ENCODE measurements around the gene KLF16. TPM values are rescaled to one million over a fixed set of nuclear protein-coding genes. Genes with fewer than 3 reads are reported as not detected.

KLF16 gene
- total RNA-seq, 2 experiments from 2014 or later, result 21.5 to 21.8 TPM

GRCh38 chr19:1845642-1846041, 17.7 kb downstream of the KLF16 start:
- no peaks in the 10 kb centered on the region for H3K27me3 Mint-ChIP-seq
- H3K4me3 Mint-ChIP-seq, result no peak overlapping the region
- POLR2A ChIA-PET, result interaction anchor here (1.0 kb wide), 1 partner anchor 10 kb away, joined by 5 read pairs; no protein-coding TSS in a partner anchor
- no peaks in the 10 kb centered on the region for H3K9me3 Mint-ChIP-seq
- peaks cover 25% of the 10 kb centered on the region for H3K4me1 Mint-ChIP-seq
- no peak for ATAC-seq (ENCODE audit: low read depth)
- H3K36me3 Mint-ChIP-seq, result peaks cover 3% of the 10 kb centered on the region
- DNase-seq, result no peak
- no peak overlapping the region for H3K27ac Mint-ChIP-seq

GRCh38 chr19:1845125-1845515, 18.3 kb downstream of the KLF16 start:
- no peak overlapping the region for H3K27ac Mint-ChIP-seq
- POLR2A ChIA-PET, result no interaction called here
- no peak overlapping the region for H3K4me3 Mint-ChIP-seq
- peaks cover 3% of the 10 kb centered on the region for H3K36me3 Mint-ChIP-seq
- no peaks in the 10 kb centered on the region for H3K27me3 Mint-ChIP-seq
- H3K9me3 Mint-ChIP-seq, result no peaks in the 10 kb centered on the region
- peaks cover 24% of the 10 kb centered on the region for H3K4me1 Mint-ChIP-seq
- DNase-seq, result no peak
- no peak for ATAC-seq (ENCODE audit: low read depth)

DNA sequence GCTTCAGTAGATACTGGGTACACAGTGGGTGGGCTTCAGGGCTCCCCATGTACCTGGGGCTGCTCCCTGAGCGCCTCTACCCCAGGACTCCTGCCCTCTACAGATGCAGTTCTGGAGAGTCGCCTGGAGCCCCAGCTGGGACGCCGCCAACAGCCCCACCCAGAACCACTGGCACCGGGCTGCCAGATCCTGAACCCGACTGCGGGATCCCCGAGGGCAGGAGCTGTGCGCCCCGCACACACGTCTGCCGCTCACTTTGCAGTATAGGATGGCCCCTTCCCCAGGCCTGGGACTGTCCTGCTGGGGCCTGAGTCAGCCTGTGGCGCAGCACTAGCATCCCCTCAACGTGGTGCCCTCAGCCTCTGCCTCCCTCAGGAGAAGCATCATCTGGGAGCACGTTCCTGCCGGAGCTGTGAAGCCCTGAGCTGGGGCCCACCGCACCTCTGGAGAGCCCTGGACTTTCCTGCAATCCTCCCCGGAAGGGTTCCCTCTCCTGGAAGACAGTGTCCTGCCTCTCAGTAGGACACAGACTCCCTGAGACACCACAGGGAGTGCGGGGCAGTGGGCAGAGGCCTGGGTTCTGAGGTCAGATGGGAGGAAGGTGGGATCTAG, 18.8 kb downstream of the KLF16 start:
- Mint-ChIP-seq H3K27ac (no peak overlapping the region), H3K36me3 (peaks cover 3% of the 10 kb centered on the region), H3K9me3 (no peaks in the 10 kb centered on the region), H3K4me1 (peaks cover 20% of the 10 kb centered on the region), H3K4me3 (no peak overlapping the region), H3K27me3 (no peaks in the 10 kb centered on the region)
- no peak for ATAC-seq (ENCODE audit: low read depth)
- POLR2A ChIA-PET, result no interaction called here
- no peak for DNase-seq

DNA sequence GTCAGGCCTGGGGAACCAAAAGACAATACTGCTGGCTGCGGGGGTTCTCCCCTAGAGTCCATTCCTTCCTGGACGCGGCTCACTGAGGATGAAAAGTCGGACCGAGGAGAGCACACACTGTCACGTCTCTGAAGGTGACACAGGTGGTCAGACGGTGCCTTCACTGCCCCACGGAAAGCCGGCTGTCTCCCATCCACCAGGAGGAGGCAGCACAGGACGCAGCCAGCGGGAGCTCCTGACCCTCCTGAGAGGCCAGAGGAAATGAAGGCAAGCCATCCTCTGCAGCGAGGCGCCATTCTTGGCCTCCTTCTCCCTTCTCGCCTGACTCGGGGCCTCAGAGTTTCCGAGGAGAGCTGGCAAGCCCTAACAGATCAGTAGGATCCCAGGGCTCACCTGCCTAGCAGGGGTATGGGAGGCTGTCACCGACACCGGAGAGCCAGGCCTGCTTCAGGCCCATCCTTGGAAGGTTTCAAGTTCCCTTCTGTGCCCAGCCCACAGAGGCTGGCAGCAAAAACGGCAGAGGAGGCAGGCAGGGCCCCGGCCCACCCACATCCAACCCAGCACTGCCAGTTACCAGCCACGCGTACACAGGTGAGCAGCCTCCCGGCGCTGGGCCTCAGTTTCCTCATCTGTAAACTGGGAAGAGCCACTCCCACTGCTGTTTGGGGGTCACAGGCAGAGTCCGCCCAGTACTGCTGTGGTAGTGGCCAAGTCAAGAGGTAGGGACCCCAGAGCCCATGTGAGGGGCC, 19.6 kb downstream of the KLF16 start:
- no peak overlapping the region for H3K27ac Mint-ChIP-seq
- ATAC-seq (ENCODE audit: low read depth), result no peak
- no peaks in the 10 kb centered on the region for H3K27me3 Mint-ChIP-seq
- POLR2A ChIA-PET, result no interaction called here
- peaks cover 17% of the 10 kb centered on the region for H3K4me1 Mint-ChIP-seq
- peaks cover 3% of the 10 kb centered on the region for H3K36me3 Mint-ChIP-seq
- H3K4me3 Mint-ChIP-seq, result no peak overlapping the region
- no peak for DNase-seq
- no peaks in the 10 kb centered on the region for H3K9me3 Mint-ChIP-seq

DNA sequence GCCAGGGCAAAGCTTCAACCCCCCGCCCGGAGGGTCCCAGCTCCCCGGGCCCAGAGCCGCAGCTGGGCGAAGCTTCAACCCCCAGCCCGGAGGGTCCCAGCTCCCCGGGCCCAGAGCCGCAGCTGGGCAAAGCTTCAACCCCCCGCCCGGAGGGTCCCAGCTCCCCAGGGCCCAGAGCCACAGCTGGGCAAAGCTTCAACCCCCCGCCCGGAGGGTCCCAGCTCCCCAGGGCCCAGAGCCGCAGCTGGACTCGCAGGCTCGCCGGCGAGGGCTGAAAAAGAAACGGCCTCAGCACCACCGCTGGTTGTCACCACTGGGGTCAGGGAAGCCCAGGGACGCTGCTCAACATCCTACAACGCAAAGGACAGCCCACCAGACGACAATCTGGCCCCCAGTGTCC, 20.3 kb downstream of the KLF16 start:
- H3K4me1 Mint-ChIP-seq, result peaks cover 15% of the 10 kb centered on the region
- H3K27ac Mint-ChIP-seq, result no peak overlapping the region
- H3K36me3 Mint-ChIP-seq, result peaks cover 3% of the 10 kb centered on the region
- DNase-seq (no peak), ATAC-seq (ENCODE audit: low read depth) (no peak)
- no peaks in the 10 kb centered on the region for H3K27me3 Mint-ChIP-seq
- H3K9me3 Mint-ChIP-seq, result no peaks in the 10 kb centered on the region
- H3K4me3 Mint-ChIP-seq, result no peak overlapping the region
- POLR2A ChIA-PET, result no interaction called here

- H3K27me3 Mint-ChIP-seq, result no peaks in the 10 kb centered on the region
- ATAC-seq (ENCODE audit: low read depth), result no peak
- peaks cover 6% of the 10 kb centered on the region for H3K4me1 Mint-ChIP-seq
- no peak overlapping the region for H3K4me3 Mint-ChIP-seq
- POLR2A ChIA-PET, result interaction anchor here (0.6 kb wide), 2 partner anchors 48 to 948 kb away, joined by 3 to 4 read pairs; no protein-coding TSS in a partner anchor
- DNase-seq, result no peak
- peaks cover 1% of the 10 kb centered on the region for H3K36me3 Mint-ChIP-seq
- no peak overlapping the region for H3K27ac Mint-ChIP-seq
- H3K9me3 Mint-ChIP-seq, result no peaks in the 10 kb centered on the region
Measured at GRCh38 chr19:1841209-1841924, 22.0 kb downstream of the KLF16 start.

DNA sequence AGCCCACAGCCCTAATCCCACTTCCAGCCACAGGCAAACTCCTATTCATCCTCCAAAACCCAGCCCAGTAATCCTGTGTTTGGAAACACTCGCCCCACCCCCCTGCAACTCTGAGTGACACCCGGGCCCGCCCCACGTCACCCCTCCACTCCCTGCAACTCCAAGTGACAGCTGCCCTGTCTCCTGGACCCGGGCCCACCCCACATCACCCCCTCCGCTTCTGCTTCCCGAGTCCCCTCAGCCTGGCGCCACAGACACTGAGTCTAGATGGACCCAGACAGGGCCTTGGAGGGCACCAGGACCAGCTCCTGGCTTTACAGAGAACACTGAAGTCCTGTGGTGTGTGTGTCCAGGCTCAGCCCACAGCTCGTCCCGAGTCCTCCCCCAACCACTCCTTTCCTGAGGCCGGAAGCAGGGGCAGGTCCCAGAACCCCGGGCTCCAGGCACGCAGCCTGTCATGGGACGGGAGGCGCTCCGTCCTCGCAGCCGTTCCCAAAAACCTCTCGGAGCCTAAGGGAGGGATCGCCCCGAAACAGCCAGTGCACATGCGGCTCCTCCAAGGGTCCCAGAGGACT, 22.8 kb downstream of the KLF16 start:
- no peak for DNase-seq
- Mint-ChIP-seq H3K27me3 (no peaks in the 10 kb centered on the region), H3K9me3 (no peaks in the 10 kb centered on the region)

GRCh38 chr19:1839658-1840540, 23.5 kb downstream of the KLF16 start:
- H3K36me3 Mint-ChIP-seq, result peaks cover 1% of the 10 kb centered on the region
- H3K4me1 Mint-ChIP-seq, result peaks cover 1% of the 10 kb centered on the region
- DNase-seq (no peak), ATAC-seq (ENCODE audit: low read depth) (no peak)
- POLR2A ChIA-PET, result no interaction called here
- H3K27me3 Mint-ChIP-seq, result no peaks in the 10 kb centered on the region
- H3K4me3 Mint-ChIP-seq, result no peak overlapping the region
- no peak overlapping the region for H3K27ac Mint-ChIP-seq
- H3K9me3 Mint-ChIP-seq, result no peaks in the 10 kb centered on the region

More for the DNA sequence above, 22.8 kb downstream of the KLF16 start:
- Mint-ChIP-seq H3K27ac (no peak overlapping the region), H3K4me1 (peaks cover 1% of the 10 kb centered on the region), H3K36me3 (peaks cover 1% of the 10 kb centered on the region), H3K4me3 (no peak overlapping the region)
- POLR2A ChIA-PET, result no interaction called here
- no peak for ATAC-seq (ENCODE audit: low read depth)

DNA sequence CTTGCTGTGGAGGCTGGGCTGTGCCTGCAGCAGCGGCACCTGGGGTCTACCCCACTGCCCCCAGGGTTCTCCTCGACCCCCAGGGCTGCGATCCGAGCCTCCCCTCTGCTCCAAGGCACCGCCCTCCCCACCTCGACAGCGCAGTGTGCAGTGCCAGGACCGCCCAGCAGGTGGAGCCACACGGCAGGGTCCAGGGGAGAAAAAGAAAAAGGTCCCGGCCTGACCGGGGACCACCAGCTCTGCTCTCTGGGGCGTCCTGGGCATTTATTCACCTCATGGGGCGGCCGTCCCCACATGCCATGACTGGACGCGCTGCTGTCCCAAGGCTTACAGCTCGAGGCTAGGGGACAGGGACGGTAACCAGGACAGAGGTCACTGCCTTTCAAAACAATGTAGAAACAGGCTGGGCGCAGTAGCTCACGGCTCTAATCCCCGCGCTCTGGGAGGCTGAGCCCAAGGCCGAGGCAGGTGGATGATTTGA, 25.7 kb downstream of the KLF16 start:
- Mint-ChIP-seq H3K9me3 (no peaks in the 10 kb centered on the region), H3K27ac (no peak overlapping the region), H3K4me1 (peaks cover 1% of the 10 kb centered on the region), H3K27me3 (no peaks in the 10 kb centered on the region), H3K4me3 (no peak overlapping the region), H3K36me3 (no peaks in the 10 kb centered on the region)
- POLR2A ChIA-PET, result interaction anchor here (1.1 to 1.3 kb wide), 2 partner anchors 10 to 18 kb away, joined by 3 to 5 read pairs; no protein-coding TSS in a partner anchor
- DNase-seq, result peak; percentile 83
- peak; percentile 54 for ATAC-seq (ENCODE audit: low read depth)

DNA sequence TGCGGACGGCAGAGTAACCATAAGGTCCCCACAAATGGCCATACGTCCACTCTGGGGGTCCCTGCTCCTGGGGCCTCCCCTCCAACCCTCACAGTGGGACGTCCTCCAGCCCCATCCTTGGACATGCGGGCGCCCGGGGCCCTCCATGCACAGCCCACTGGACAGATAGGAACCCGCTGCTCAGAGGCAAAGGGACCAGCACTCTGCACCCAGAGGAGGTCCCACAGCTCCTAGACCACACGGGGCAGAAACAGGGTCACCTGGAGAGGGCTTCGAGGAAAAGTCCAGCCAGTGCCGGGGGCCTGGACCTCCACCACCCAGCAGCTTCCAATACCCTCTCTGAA, 26.2 kb downstream of the KLF16 start:
- peak; percentile 7 for ATAC-seq (ENCODE audit: low read depth)
- no peak for DNase-seq
- no peaks in the 10 kb centered on the region for H3K36me3 Mint-ChIP-seq
- no peaks in the 10 kb centered on the region for H3K27me3 Mint-ChIP-seq
- peaks cover 1% of the 10 kb centered on the region for H3K4me1 Mint-ChIP-seq
- H3K9me3 Mint-ChIP-seq, result no peaks in the 10 kb centered on the region
- H3K4me3 Mint-ChIP-seq, result no peak overlapping the region
- POLR2A ChIA-PET, result interaction anchor here (1.1 to 1.3 kb wide), 2 partner anchors 10 to 18 kb away, joined by 3 to 5 read pairs; no protein-coding TSS in a partner anchor
- H3K27ac Mint-ChIP-seq, result no peak overlapping the region

GRCh38 chr19:1836458-1837221, 26.7 kb downstream of the KLF16 start:
- POLR2A ChIA-PET, result interaction anchor here (1.1 kb wide), 1 partner anchor 19 kb away, joined by 3 read pairs; no protein-coding TSS in a partner anchor

DNA sequence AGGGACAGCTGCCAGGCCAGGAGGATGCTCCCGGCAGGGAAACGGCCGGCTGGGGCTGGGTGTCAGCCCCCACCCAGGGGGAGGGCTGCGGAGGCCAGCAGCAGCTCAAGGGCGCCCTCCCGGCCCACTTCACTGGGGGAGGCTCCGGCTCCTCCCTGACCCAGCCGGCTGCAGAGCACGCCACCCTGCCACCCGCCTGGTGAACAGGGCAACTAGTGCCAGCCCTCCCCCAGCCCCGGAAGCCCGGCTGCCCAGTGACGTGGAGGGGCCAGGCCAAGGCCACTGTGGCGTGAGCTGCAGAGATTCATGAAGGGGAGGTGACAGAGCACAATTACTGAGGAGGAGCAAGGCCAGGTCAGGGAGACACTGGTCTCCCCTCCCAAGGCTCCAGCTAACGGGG, 29.8 kb downstream of the KLF16 start:
- POLR2A ChIA-PET, result no interaction called here
- Mint-ChIP-seq H3K27ac (no peak overlapping the region), H3K9me3 (no peaks in the 10 kb centered on the region), H3K36me3 (no peaks in the 10 kb centered on the region), H3K4me3 (no peak overlapping the region), H3K27me3 (no peaks in the 10 kb centered on the region), H3K4me1 (peaks cover 1% of the 10 kb centered on the region)
- DNase-seq (no peak), ATAC-seq (ENCODE audit: low read depth) (no peak)

More at GRCh38 chr19:1836458-1837221, 26.7 kb downstream of the KLF16 start:
- Mint-ChIP-seq H3K4me3 (no peak overlapping the region), H3K27me3 (no peaks in the 10 kb centered on the region), H3K4me1 (peaks cover 1% of the 10 kb centered on the region), H3K27ac (no peak overlapping the region), H3K36me3 (no peaks in the 10 kb centered on the region), H3K9me3 (no peaks in the 10 kb centered on the region)
- ATAC-seq (ENCODE audit: low read depth) (no peak), DNase-seq (no peak)

Data from activated naive CD8-positive, alpha-beta T cell treated with anti-CD3 and anti-CD28 coated beads, Interleukin-2, amount 10 ng/mL, durations not matched to agents 7 days and 5 days (primary cell).